ENCODE results near the gene DESI1. TPM values are rescaled to one million over a fixed set of nuclear protein-coding genes. Genes with fewer than 3 reads are reported as not detected.

DESI1 gene
- total and polyA plus RNA-seq, 2 of the 13 experiments (the other 11 are each of a cell fraction or from before 2014, with no cell fraction given) = 21.6 to 29.2 TPM

GRCh38 chr22:41619979-41620588, 759 bp downstream of the DESI1 start (continued):
- TF ChIP-seq THRA (CRISPR knock-in tag; IDR thresholded peaks at IDR 0.05; ENCODE audit: borderline replicate concordance) (no peak), REPIN1 (CRISPR knock-in tag; IDR thresholded peaks at IDR 0.05; ENCODE audit: borderline replicate concordance, low read depth) (0 out of 2 replicates have a peak, but pooled peaks have one; percentile 27), PHF5A (CRISPR knock-in tag; IDR thresholded peaks at IDR 0.05; ENCODE audit: low read depth, unreplicated experiment) (no peak), ZNF552 (CRISPR knock-in tag; IDR thresholded peaks at IDR 0.05; ENCODE audit: borderline replicate concordance) (no peak), ERF (CRISPR knock-in tag; IDR thresholded peaks at IDR 0.05) (no peak), ZNF598 (CRISPR knock-in tag; IDR thresholded peaks at IDR 0.05; ENCODE audit: borderline replicate concordance) (0 out of 2 replicates have a peak, but pooled peaks have one; percentile 71), ATF7 (IDR thresholded peaks at IDR 0.05) (no peak), ATF7 (CRISPR knock-in tag; IDR thresholded peaks at IDR 0.05) (no peak), ZNF850 (CRISPR knock-in tag; conservative IDR thresholded peaks at IDR 0.05) (no peak), ZNF572 (CRISPR knock-in tag; IDR thresholded peaks at IDR 0.05) (0 out of 2 replicates have a peak, but pooled peaks have one; percentile 4), ZNF484 (CRISPR knock-in tag; IDR thresholded peaks at IDR 0.05; ENCODE audit: borderline replicate concordance, low read depth) (no peak), ZBTB26 (CRISPR knock-in tag; IDR thresholded peaks at IDR 0.05; ENCODE audit: borderline replicate concordance) (peak; percentile 46; the same call in 1 of the 2 replicates), KAT8 (CRISPR knock-in tag; IDR thresholded peaks at IDR 0.05) (no peak), SNAI1 (CRISPR knock-in tag; IDR thresholded peaks at IDR 0.05; ENCODE audit: borderline replicate concordance) (0 out of 2 replicates have a peak, but pooled peaks have one; percentile 22), ZNF205 (CRISPR knock-in tag; IDR thresholded peaks at IDR 0.05) (0 out of 2 replicates have a peak, but pooled peaks have one; percentile 14), KLF12 (CRISPR knock-in tag; IDR thresholded peaks at IDR 0.05; ENCODE audit: borderline replicate concordance) (no peak), MXI1 (IDR thresholded peaks at IDR 0.05; ENCODE audit: borderline replicate concordance, low read depth, low read length) (peak; percentile 49; the same call in 1 of the 3 replicates), RXRB (CRISPR knock-in tag; IDR thresholded peaks at IDR 0.05; ENCODE audit: borderline replicate concordance) (peak; percentile 46; the same call in 1 of the 2 replicates), ZMYM3 (CRISPR knock-in tag; IDR thresholded peaks at IDR 0.05) (peak; percentile 5; the same call in 1 of the 2 replicates), ZNF790 (CRISPR knock-in tag; IDR thresholded peaks at IDR 0.05; ENCODE audit: borderline replicate concordance) (0 out of 2 replicates have a peak, but pooled peaks have one; percentile 45)
- TF ChIP-seq, protein P1, sequence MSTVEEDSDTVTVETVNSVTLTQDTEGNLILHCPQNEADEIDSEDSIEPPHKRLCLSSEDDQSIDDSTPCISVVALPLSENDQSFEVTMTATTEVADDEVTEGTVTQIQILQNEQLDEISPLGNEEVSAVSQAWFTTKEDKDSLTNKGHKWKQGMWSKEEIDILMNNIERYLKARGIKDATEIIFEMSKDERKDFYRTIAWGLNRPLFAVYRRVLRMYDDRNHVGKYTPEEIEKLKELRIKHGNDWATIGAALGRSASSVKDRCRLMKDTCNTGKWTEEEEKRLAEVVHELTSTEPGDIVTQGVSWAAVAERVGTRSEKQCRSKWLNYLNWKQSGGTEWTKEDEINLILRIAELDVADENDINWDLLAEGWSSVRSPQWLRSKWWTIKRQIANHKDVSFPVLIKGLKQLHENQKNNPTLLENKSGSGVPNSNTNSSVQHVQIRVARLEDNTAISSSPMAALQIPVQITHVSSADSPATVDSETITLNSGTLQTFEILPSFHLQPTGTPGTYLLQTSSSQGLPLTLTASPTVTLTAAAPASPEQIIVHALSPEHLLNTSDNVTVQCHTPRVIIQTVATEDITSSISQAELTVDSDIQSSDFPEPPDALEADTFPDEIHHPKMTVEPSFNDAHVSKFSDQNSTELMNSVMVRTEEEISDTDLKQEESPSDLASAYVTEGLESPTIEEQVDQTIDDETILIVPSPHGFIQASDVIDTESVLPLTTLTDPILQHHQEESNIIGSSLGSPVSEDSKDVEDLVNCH (CRISPR knock-in tag; IDR thresholded peaks at IDR 0.05) = no peak
- TF ChIP-seq, protein P2, sequence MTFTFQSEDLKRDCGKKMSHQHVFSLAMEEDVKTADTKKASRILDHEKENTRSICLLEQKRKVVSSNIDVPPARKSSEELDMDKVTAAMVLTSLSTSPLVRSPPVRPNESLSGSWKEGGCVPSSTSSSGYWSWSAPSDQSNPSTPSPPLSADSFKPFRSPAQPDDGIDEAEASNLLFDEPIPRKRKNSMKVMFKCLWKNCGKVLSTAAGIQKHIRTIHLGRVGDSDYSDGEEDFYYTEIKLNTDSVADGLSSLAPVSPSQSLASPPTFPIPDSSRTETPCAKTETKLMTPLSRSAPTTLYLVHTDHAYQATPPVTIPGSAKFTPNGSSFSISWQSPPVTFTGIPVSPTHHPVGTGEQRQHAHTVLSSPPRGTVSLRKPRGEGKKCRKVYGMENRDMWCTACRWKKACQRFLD (CRISPR knock-in tag; IDR thresholded peaks at IDR 0.05; ENCODE audit: borderline replicate concordance) = peak; percentile 54; the same call in 1 of the 2 replicates

Measured in HepG2 (cell line).